AG20443 (cell line): ENCODE results near the gene TNP2.
A peak's percentile ranks its signal among the peaks of the same experiment; 100 is the strongest.

Source experiments
- DNase-seq: peaks from one replicate; pipeline ENCODE4 v3.0.0; 2012; ENCODE audit warnings: low spot score, mixed read lengths

Gene TNP2

DNA sequence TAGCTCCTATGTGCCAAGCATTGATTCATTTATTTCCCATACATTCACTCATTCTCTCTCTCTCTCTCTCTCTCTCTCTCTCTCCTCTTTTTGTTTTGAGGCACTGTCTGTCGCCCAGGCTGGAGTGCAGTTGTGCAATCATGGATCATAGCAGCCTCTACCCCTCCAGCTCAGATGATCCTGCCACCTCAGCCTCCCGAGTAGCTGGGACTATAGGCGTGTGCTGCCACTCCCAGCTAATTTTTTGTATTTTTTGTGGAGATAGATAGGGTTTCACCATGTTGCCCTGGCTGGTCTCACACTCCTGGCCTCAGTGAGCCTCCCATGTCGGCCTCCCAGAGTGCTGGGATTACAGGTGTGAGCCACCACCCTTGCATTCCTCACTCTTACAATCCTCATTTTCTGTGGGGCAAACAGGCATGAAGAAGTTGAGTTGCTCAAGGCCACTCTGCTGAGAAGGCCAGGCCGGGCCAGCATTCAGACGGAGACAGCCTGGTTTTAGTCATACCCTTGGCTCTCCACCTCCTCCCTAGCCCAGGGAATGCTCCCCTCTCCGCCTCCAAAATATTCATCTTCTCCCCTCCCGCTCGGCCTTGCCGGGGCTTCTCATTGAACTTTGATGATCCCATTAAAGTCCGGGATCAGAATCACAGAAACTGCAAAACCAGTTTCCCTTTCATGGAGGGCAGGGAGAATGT lies 7.9 kb upstream of the TNP2 start:
- DNase-seq = no peak

DNA sequence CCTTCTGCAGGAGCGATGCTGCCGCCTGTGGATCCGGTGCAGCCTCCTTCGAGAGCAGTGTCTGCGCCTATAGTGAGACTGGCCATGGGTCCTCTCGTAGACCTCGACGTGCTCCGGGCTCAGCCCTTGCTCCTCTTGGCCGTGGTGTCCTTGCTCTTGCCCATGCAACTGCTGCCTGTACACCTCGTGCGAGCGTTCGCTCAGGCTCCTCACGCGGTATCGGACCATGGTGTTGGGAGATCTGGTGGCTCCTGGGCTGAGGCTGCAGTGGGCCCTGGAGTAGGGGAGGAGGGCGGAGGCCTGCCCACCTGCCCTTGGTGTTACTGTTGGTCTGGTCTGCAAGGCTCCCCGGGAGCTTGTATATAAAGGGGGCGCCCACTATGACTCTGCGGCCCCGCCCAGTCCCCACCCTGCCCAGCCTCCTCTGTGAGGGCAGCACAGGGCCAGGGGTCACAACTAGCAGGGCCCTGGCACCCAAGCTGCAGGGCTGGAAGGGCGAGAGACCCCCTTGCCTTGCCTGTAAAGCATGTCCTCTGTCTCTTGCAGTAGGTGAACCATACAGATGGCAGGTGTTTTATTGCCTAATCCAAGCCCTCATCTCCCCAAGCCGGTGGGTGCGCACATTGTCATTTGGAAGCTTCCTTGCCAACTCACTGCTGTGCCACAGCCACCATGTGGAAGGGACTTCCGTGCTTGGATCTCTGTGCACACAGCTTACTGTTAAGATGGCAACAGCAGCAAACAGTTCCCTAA lies 7.2 kb upstream of the TNP2 start, which contains the start of gene PRM2:
PRM2 (minus strand) TSS at position 338 of the 753 bp plus-strand sequence; CDS start at position 228, 110 bp downstream.
- no peak for DNase-seq

DNA sequence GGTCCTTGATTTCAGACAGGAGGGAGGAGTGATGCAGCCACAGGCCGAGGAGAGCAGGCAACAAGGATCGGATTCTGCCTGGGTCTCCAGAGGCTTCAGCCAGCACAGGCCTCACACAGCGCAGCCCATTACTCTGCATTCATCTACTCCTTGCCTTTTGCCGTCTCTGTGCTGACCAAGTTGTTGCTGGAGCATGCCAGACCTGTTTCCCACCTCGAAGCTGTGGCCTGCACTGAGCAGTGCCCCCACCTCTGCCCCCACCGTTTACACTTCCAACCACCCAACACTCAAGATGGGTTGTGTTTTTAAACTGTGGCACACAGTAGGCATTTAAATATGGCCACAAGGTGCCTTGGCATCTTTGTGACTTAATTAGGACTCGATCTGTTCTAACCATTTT lies 5.8 kb upstream of the TNP2 start:
- DNase-seq = no peak

- DNase-seq = no peak
These were observed 4.7 kb upstream of the TNP2 start for GRCh38 chr16:11273721-11274324.

GRCh38 chr16:11272921-11273720 lies 4.0 kb upstream of the TNP2 start, which contains the start of gene PRM3:
Gene PRM3, minus strand, starts transcription at chr16:11273629. Its CDS starts 34 bp downstream, at chr16:11273595.
- DNase-seq = no peak

DNA sequence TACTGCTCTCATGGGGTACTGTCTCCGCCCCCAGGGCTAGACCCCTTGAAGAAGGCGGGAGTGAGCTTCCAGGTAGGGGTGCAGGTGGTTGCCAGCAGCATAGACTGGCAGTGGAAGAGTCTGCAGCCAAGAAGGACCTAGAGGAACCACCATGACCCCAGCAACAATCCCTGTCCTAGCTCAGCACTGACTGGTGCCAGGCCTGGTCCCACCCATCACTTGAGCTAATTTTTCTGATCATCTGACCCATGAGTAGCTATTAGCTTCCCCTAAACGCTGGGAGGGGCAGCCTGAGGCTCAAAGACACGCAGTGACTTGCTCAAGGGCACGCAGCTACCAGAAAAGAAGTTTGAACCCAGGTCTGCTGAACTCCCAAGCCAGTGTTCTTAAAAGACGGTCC lies 3.4 kb upstream of the TNP2 start:
- DNase-seq = no peak

DNA sequence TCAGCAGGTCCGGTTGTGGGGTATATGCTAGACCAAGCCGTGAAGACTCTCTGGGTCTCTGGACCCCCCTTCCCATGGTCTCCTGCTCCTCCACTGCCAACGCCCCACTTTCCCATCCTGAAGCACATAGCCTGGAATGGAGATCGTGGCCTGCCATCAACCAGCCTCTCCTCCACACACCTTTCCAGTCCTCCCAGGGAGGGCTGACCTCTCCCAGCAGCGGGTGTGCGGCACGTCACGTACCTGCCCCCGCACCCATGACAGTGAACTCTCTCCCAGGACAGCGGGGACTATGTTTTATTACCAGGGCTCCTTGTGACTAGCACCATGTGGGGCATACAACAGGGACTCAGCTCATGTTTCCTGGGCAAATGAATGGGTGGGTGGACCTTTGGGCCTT lies 2.5 kb upstream of the TNP2 start:
- DNase-seq = no peak

DNA sequence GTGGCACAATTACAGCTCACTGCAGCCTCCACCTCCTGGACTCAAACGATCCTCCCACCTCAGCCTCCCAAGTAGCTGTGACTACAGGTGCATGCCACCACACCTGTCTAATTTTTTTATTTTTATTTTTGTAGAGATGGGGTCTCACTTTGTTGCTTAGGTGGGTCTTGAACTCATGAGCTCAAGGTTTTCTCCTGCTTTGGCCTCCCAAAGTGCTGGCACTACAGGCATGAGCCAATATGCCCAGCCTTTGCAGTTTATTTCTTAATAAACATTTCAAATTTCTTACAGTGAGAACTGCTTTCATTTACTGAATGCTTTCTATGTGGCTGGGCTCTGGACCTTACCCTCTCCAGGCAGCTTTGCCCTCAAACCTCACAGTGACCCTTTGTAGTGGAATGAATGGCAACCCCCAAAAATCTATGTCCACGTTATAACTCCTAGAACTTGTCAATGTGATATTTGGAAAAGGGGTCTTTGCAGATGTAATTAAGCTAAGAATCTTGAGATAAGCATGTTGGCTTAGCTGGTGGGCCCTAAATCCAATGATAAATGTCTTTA lies 1.6 kb upstream of the TNP2 start:
- DNase-seq = no peak

GRCh38 chr16:11265124-11265523 lies 4.0 kb downstream of the TNP2 start:
- DNase-seq = no peak

DNA sequence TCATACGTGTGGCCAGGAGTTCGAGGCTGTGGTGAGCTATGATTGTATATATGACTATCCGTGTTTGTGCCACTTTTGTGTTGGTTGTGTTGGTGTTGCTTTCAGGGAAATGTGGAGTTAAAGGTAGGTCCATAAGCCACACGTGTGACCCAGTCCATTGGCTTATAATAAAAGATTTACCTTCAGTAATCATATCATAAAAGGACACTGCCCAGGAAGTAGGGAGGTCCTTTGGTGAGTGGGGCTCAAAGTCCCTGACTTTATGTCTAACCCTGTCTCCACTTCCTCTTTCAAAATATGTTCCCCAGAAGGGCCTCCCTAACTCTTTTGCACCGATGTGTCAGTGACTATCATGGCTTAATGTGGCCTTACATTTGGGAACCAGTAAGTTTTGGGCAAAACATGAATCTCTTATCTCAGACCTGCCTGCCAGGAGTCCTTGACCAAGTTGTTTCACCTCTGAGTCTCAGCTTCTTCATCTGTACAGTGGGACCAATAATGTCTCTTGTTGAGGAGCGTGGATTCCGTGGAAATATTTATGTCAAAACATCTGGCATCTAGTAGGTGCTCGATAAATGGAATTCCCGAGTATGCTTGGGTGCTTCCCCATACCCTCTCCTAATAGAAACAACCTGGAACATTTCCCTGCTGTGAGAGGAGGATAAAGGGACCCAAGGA lies 4.8 kb downstream of the TNP2 start:
- DNase-seq = no peak

DNA sequence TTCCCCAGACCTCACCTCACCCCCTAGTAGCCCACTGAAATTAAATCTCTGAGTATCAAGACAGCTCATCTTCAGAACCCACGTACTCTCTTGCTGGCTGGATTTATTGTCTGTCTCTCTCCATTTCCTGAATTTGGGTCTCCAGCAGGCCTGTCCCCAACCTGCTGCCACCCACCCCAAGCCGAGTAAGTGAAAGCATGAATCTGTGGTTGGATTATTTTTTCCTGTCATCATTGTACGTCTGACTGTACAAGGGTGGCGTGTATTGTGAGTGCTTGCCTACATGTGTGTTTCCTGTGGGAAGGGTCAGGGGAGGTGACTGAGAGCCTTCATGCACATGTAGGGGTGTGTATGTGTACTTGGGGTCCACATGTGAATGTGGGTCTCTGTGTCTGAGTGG lies 5.4 kb downstream of the TNP2 start:
- no peak for DNase-seq

- no peak for DNase-seq
These were observed 6.2 kb downstream of the TNP2 start for GRCh38 chr16:11262915-11263314.

DNA sequence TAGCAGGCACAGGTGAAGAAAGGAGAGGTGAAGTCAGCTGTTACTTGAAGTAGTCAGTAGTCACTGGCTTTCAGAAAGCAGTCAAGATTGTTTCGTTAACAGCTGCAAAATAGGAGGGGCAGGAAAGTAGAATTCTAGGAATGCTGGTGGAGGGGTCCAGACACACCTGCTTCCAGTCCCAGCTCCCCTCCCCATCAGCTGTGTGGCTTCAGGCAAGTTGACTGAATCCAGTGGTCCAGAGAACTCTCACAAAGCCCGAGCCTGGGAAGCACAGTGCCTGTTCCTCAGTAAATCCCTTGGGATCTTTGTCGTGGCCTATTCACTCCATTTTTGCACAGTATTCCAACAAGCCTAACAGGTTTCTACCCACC lies 8.5 kb downstream of the TNP2 start:
- no peak for DNase-seq

DNA sequence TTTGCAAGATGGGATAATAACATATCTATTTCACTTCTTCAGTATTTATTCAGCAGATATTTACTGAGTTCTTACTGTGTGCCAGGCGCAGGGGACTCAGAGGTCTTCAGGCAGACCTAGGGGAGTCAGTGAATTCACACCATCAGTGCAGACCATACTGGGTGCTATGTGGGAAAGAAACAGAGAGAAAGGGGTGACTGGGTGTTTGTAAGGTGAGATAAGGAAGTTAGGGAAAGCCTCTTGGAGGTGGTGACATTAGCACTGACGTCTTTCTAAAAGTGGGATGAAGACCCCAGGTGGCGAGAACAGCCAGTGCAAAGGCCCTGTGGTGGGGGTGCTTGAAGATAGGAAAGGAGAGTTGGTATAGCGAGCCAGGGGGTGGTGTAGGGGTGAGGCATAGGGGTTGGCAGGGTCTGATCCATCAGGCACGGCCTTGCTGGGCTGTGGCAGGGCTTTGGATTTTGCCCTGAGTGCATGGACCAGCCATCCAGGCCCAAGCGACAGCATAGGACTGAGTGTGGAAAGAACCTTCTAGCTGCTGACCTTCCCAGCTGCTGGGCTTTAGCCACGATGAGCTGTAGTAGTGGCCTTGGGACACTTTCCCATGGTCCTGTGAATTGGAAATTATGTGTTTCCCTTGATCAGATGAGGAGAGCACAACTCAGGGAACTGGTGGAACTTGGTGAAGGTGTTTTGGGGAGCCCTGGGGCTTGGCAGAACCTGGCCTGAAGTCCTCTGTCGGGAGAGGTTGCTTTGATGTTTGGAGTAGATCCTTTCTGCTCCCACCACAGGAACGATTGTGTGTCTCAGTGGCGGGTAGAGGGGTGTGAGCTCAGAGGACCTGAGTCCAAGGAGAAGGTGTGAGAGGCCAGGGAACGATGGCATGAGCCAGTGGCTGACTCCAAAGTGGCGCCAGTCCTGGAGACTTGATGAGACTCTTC lies 9.2 kb downstream of the TNP2 start:
- DNase-seq = no peak

- peak; percentile 41 for DNase-seq
These were observed 10.3 kb downstream of the TNP2 start for GRCh38 chr16:11258553-11259492.

GRCh38 chr16:11257131-11257938 lies 11.8 kb downstream of the TNP2 start:
- DNase-seq = peak; percentile 88

- peak; percentile 79 for DNase-seq
These were observed 12.4 kb downstream of the TNP2 start for GRCh38 chr16:11256661-11257130.
